ENCODE data around the gene SNX19.

DNA sequence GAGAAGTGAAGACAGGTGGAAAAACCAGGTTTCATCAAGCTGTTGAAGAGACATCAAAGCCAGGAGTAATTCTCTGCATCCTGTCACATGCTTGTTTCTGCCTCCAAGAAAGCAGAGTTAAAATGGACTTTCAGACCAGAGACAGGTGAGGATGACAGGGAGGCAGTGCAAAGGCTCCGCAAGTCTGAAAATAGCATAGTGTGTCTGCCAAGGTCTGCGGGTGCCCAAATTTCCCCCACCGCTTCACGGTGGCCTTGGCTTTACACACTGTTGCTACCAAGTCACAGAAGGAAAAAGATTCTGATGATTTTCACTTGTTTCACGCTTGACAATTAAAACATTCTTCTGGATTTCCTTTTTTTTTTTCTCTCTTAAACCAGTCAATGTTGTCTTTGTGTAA is 44.2 kb downstream of the SNX19 start:
- TF ChIP-seq, protein P1, sequence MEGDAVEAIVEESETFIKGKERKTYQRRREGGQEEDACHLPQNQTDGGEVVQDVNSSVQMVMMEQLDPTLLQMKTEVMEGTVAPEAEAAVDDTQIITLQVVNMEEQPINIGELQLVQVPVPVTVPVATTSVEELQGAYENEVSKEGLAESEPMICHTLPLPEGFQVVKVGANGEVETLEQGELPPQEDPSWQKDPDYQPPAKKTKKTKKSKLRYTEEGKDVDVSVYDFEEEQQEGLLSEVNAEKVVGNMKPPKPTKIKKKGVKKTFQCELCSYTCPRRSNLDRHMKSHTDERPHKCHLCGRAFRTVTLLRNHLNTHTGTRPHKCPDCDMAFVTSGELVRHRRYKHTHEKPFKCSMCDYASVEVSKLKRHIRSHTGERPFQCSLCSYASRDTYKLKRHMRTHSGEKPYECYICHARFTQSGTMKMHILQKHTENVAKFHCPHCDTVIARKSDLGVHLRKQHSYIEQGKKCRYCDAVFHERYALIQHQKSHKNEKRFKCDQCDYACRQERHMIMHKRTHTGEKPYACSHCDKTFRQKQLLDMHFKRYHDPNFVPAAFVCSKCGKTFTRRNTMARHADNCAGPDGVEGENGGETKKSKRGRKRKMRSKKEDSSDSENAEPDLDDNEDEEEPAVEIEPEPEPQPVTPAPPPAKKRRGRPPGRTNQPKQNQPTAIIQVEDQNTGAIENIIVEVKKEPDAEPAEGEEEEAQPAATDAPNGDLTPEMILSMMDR (IDR thresholded peaks at IDR 0.05), result no peak
- TF ChIP-seq POLR2AphosphoS5 (IDR thresholded peaks at IDR 0.05) (no peak), POLR2A (IDR thresholded peaks at IDR 0.05) (no peak)
